WTC11 (cell line): ENCODE results near the gene ZBTB6.

ENCODE experiments used
- ELF4 ChIP-seq: sonication (generic); formaldehyde crosslinking; IDR thresholded peaks from 2 replicates; pipeline ENCODE4 v1.8.1; 2022; ENCODE audit warnings: low read depth, mild to moderate bottlenecking, moderate library complexity, missing genetic modification reagents
- MAX ChIP-seq: sonication (generic); formaldehyde crosslinking; IDR thresholded peaks from 2 replicates; pipeline ENCODE4 v1.8.0; 2022; ENCODE audit warnings: mild to moderate bottlenecking, missing genetic modification reagents

- no peak for TF ChIP-seq MAX
- no peak for TF ChIP-seq ELF4 (CRISPR knock-in tag)
Measured at GRCh38 chr9:122930541-122931225, 17.6 kb upstream of the ZBTB6 start.
